SK-N-MC (cell line): ENCODE data around the gene OTX2.

Experiments used
- EZH2 ChIP-seq: fragments of 200-600 bp; sonication (generic); IDR thresholded peaks from one replicate; pipeline ENCODE4 v1.6.1; 2017; ENCODE audit warnings: antibody characterized with exemption
- FOXP2 ChIP-seq: optimal IDR thresholded peaks from 2 replicates; pipeline ENCODE3; 2011; ENCODE audit warnings: mild to moderate bottlenecking, moderate library complexity; ENCODE audit not compliant: insufficient read depth; ENCODE audit errors: extremely low read length, control extremely low read depth
- POLR2AphosphoS5 ChIP-seq: IDR thresholded peaks from 2 replicates; pipeline ENCODE4 v1.6.1; 2012; ENCODE audit warnings: mild to moderate bottlenecking, low read depth, low read length, borderline replicate concordance

DNA sequence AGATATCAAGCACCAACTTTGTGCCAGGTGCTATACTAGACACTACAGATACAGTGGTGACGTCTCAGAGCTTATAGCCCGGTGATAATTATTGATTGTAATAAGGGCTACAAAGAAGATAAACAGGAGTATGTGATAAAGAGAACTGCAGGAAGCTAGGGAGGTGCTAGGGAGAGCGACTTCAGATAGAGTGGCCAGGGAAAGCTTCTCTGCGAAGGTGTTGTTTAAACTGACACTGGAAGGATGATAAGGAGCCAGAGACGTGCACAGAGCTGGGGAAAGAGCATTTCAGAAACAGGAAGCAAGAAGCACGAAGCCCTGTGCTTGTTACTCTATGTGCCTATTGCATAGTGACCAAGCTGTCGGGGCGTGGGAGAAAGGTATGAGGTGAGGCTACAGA is 48.1 kb upstream of the OTX2 start:
- TF ChIP-seq POLR2AphosphoS5: no peak
- no peak for TF ChIP-seq FOXP2
- TF ChIP-seq EZH2: no peak
